ENCODE measurements around the gene SIRT2. TPM values are rescaled to one million over a fixed set of nuclear protein-coding genes. Genes with fewer than 3 reads are reported as not detected.

The SIRT2 gene
- total RNA-seq, 1 donor from 2014 or later, result 45.2 TPM

DNA sequence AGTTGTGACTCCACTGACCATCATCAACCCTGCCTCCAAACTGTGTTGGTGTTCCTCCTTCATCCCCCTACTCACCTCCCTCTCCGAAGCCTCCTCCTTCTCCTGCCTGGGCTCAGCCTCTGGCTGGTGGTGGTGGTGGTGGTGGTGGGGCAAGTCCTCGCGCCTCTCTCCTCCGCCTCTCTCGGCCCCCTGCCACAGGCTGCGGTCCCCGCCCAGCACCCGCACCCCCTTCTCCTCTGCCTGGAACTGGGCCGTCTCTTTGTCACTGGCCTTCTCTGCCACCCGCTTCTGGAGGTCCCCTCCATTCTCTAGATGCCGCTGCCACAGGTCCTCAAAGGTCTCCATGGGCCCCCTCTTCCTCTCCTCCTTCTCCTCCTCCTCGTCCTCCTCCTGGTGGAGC, 11.1 kb upstream of the SIRT2 start:
- H3K27me3 Mint-ChIP-seq (ENCODE audit: low read depth), result no peaks in the 10 kb centered on the region
- H3K36me3 Mint-ChIP-seq, result peaks cover 7% of the 10 kb centered on the region
- TF ChIP-seq, protein P1, sequence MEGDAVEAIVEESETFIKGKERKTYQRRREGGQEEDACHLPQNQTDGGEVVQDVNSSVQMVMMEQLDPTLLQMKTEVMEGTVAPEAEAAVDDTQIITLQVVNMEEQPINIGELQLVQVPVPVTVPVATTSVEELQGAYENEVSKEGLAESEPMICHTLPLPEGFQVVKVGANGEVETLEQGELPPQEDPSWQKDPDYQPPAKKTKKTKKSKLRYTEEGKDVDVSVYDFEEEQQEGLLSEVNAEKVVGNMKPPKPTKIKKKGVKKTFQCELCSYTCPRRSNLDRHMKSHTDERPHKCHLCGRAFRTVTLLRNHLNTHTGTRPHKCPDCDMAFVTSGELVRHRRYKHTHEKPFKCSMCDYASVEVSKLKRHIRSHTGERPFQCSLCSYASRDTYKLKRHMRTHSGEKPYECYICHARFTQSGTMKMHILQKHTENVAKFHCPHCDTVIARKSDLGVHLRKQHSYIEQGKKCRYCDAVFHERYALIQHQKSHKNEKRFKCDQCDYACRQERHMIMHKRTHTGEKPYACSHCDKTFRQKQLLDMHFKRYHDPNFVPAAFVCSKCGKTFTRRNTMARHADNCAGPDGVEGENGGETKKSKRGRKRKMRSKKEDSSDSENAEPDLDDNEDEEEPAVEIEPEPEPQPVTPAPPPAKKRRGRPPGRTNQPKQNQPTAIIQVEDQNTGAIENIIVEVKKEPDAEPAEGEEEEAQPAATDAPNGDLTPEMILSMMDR (IDR thresholded peaks at IDR 0.05; ENCODE audit: unreplicated experiment), result no peak
- no peak overlapping the region for H3K4me3 Mint-ChIP-seq
- no peaks in the 10 kb centered on the region for H3K4me1 Mint-ChIP-seq
- no peak overlapping the region for H3K27ac Mint-ChIP-seq
- no peaks in the 10 kb centered on the region for H3K9me3 Mint-ChIP-seq
- no peak for DNase-seq (ENCODE audit: low spot score in 2 of 2, unreplicated experiment in 2 of 2)

GRCh38 chr19:38908911-38909310, 9.5 kb upstream of the SIRT2 start:
- H3K4me3 Mint-ChIP-seq, result no peak overlapping the region
- peaks cover 12% of the 10 kb centered on the region for H3K36me3 Mint-ChIP-seq
- no peak for DNase-seq (ENCODE audit: low spot score in 2 of 2, unreplicated experiment in 2 of 2)
- TF ChIP-seq, protein P1 (IDR thresholded peaks at IDR 0.05; ENCODE audit: unreplicated experiment), result no peak
- no peak overlapping the region for H3K27ac Mint-ChIP-seq
- H3K9me3 Mint-ChIP-seq, result no peaks in the 10 kb centered on the region
- H3K4me1 Mint-ChIP-seq, result no peaks in the 10 kb centered on the region
- H3K27me3 Mint-ChIP-seq (ENCODE audit: low read depth), result no peaks in the 10 kb centered on the region

DNA sequence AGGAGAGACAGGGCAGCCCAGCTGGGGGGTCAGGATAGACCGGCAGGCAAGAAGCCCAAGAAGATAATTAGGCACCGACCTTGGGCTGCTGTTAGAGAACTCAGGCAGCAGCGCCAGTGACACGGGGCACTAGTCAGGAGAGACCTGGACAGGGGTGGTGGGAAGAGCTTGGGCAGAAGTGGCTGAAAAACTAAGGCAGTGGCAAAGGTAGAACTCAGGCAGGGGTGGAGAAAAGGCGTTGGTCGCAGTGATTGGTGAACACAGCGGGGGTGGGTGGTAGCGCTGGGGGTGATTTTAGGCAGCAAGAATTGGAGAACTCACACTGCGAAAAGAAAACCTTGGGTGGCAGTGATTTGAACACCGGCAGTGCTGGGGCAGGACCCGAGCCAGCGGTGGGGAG, 8.3 kb upstream of the SIRT2 start:
- Mint-ChIP-seq H3K27ac (no peak overlapping the region), H3K9me3 (no peaks in the 10 kb centered on the region), H3K4me3 (no peak overlapping the region), H3K36me3 (peaks cover 15% of the 10 kb centered on the region), H3K27me3 (ENCODE audit: low read depth) (no peaks in the 10 kb centered on the region), H3K4me1 (no peaks in the 10 kb centered on the region)
- DNase-seq (ENCODE audit: low spot score in 2 of 2, unreplicated experiment in 2 of 2), result no peak
- TF ChIP-seq, protein P1 (IDR thresholded peaks at IDR 0.05; ENCODE audit: unreplicated experiment), result no peak

- Mint-ChIP-seq H3K4me3 (no peak overlapping the region), H3K36me3 (peaks cover 15% of the 10 kb centered on the region)
These were observed 7.8 kb upstream of the SIRT2 start for GRCh38 chr19:38907227-38907626.

GRCh38 chr19:38905620-38906019, 6.2 kb upstream of the SIRT2 start:
- Mint-ChIP-seq H3K27me3 (ENCODE audit: low read depth) (no peaks in the 10 kb centered on the region), H3K27ac (no peak overlapping the region), H3K4me1 (peaks cover 3% of the 10 kb centered on the region), H3K4me3 (no peak overlapping the region), H3K36me3 (peaks cover 15% of the 10 kb centered on the region), H3K9me3 (no peaks in the 10 kb centered on the region)
- TF ChIP-seq, protein P1 (IDR thresholded peaks at IDR 0.05; ENCODE audit: unreplicated experiment), result no peak
- DNase-seq (ENCODE audit: low spot score in 2 of 2, unreplicated experiment in 2 of 2), result no peak

More at GRCh38 chr19:38907227-38907626, 7.8 kb upstream of the SIRT2 start:
- TF ChIP-seq, protein P1 (IDR thresholded peaks at IDR 0.05; ENCODE audit: unreplicated experiment), result no peak
- no peak overlapping the region for H3K27ac Mint-ChIP-seq
- no peaks in the 10 kb centered on the region for H3K27me3 Mint-ChIP-seq (ENCODE audit: low read depth)
- DNase-seq (ENCODE audit: low spot score in 2 of 2, unreplicated experiment in 2 of 2), result no peak
- no peaks in the 10 kb centered on the region for H3K9me3 Mint-ChIP-seq
- H3K4me1 Mint-ChIP-seq, result no peaks in the 10 kb centered on the region
